Measurements from ENCODE around the gene MID1. TPM values are rescaled to one million over a fixed set of nuclear protein-coding genes. Genes with fewer than 3 reads are reported as not detected.
A peak's percentile ranks its signal among the peaks of the same experiment; 100 is the strongest.

MID1 gene
- total RNA-seq, 1 donor from 2014 or later, result 3.4 TPM

DNA sequence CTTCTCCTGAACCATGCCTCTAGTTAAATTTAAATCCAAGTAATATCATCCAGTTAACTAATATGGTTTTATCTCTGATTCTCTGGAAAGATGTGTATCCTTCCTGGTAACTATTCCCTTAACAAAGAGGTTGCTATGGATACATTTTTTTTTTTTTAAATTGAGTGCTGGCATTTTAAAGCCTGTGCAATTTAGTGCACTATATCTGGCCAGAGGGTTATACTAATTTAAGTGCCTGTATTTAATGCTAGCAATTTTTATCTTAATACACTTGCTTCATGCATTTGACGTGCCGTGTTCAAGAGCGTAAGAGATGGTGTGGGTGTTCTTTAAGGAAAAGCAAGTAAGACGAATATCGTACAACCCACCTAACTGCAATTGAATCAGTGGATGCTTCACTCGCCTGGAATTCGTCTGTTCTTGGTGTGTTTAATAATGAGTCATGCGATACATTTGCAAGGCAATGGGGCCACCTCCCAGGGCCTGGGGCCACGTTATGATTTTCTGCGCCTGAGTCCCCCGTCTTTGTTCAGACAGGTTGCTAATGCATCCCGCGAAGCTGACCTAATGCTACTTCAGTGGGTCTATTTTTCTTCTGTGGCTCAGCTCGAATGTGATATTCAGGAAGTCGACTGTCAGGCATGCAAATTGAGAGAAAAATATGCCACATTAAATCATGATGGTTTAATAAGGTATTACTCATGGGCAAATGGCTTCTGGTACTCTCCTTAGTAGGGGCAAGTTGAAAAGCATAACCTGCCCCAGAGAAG is 14.2 kb upstream of the MID1 start:
- TF ChIP-seq, protein P1, sequence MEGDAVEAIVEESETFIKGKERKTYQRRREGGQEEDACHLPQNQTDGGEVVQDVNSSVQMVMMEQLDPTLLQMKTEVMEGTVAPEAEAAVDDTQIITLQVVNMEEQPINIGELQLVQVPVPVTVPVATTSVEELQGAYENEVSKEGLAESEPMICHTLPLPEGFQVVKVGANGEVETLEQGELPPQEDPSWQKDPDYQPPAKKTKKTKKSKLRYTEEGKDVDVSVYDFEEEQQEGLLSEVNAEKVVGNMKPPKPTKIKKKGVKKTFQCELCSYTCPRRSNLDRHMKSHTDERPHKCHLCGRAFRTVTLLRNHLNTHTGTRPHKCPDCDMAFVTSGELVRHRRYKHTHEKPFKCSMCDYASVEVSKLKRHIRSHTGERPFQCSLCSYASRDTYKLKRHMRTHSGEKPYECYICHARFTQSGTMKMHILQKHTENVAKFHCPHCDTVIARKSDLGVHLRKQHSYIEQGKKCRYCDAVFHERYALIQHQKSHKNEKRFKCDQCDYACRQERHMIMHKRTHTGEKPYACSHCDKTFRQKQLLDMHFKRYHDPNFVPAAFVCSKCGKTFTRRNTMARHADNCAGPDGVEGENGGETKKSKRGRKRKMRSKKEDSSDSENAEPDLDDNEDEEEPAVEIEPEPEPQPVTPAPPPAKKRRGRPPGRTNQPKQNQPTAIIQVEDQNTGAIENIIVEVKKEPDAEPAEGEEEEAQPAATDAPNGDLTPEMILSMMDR (IDR thresholded peaks at IDR 0.05; ENCODE audit: insufficient read depth, low read length, severe bottlenecking), result no peak
- no peaks in the 10 kb centered on the region for H3K27me3 ChIP-seq (ENCODE audit: control insufficient read depth, insufficient read depth, low read length)
- FAIRE-seq (peak; percentile 97), DNase-seq (ENCODE audit: low read depth) (peak; percentile 96)
- no peak overlapping the region for H3K4me3 ChIP-seq (ENCODE audit: low read depth, low read length)
- H3K36me3 ChIP-seq (ENCODE audit: control insufficient read depth, insufficient read depth, low read length), result no peaks in the 10 kb centered on the region

DNA sequence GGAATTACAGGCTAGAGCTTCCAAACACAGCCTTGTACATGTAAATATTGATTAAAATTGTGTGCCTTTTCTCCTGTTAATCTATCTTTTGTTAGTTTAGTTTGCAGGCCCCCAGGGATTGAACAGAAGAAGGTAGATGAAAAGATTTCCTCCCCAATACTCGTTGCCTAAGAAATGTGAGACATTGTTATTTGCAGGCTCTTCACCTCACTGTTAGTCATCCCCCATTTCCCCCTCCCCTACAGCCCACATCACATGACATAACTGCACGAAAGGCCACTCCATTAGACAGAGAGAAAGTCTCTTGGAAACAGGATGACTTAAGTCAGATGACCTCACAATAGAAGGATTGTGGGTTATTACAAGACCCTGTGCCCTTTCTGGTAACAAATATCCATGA is 13.3 kb upstream of the MID1 start:
- H3K27me3 ChIP-seq (ENCODE audit: control insufficient read depth, insufficient read depth, low read length), result no peaks in the 10 kb centered on the region
- H3K4me3 ChIP-seq (ENCODE audit: low read depth, low read length), result no peak overlapping the region
- TF ChIP-seq, protein P1 (IDR thresholded peaks at IDR 0.05; ENCODE audit: insufficient read depth, low read length, severe bottlenecking), result no peak
- no peaks in the 10 kb centered on the region for H3K36me3 ChIP-seq (ENCODE audit: control insufficient read depth, insufficient read depth, low read length)
- no peak for FAIRE-seq
- DNase-seq (ENCODE audit: low read depth), result peak; percentile 93

DNA sequence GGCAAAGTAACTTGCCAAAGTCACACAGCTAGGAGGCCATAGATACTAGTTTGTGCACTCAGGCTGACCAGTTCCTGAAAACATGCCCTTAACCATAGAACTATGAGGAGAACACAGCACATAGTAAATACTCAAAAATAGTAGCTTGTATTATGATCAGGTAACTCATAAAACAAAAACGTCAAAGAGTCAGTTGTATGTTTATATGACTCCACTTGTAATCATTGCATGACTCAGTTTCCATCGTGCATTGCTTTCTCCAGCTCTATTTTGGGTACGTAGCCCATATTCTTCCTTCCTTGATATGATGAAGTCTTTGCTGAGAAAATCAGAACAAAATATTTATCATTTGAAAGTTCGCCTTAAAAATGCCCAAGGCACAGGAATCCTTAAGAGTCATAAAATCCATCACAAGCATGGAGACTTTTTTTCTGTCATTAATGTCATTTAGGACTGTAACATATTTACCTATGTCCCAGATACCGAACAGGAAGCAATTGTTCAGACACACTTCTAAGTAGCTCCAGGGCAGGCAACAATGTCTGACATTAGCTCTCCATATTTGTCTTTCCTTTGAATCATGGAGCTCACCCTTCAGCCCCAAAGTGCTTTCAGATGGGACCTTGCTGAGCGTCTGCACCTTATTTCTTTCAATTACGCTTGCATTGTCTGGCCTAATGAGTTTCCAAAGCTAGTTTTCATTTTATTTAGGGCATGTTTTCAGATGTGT is 11.2 kb upstream of the MID1 start:
- DNase-seq (ENCODE audit: low read depth) (peak; percentile 81), FAIRE-seq (no peak)
- Histone ChIP-seq H3K36me3 (ENCODE audit: control insufficient read depth, insufficient read depth, low read length) (no peaks in the 10 kb centered on the region), H3K4me3 (ENCODE audit: low read depth, low read length) (no peak overlapping the region), H3K27me3 (ENCODE audit: control insufficient read depth, insufficient read depth, low read length) (no peaks in the 10 kb centered on the region)
- TF ChIP-seq, protein P1 (IDR thresholded peaks at IDR 0.05; ENCODE audit: insufficient read depth, low read length, severe bottlenecking), result no peak

DNA sequence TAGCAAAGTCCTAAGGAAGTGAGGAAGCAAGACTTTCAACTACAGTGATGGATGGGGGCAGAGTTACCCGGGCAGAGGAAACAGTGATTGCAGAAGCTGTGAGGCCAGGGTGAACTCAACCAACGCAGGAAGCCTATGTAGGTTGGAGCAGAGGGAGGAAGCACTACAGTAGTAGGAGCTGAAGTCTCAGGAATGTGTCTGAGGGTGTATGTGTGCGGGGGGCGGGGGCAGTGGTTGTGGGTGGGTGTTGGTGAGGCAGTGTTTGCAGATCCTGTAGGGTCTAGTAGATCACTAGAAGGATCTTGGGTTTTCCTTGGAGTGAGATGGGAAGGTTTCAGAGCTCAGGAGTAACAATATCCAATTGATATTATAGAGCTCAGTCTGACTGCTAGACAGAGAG is 9.9 kb upstream of the MID1 start:
- FAIRE-seq (no peak), DNase-seq (ENCODE audit: low read depth) (no peak)
- no peaks in the 10 kb centered on the region for H3K27me3 ChIP-seq (ENCODE audit: control insufficient read depth, insufficient read depth, low read length)
- H3K4me3 ChIP-seq (ENCODE audit: low read depth, low read length), result no peak overlapping the region
- H3K36me3 ChIP-seq (ENCODE audit: control insufficient read depth, insufficient read depth, low read length), result no peaks in the 10 kb centered on the region
- TF ChIP-seq, protein P1 (IDR thresholded peaks at IDR 0.05; ENCODE audit: insufficient read depth, low read length, severe bottlenecking), result no peak

DNA sequence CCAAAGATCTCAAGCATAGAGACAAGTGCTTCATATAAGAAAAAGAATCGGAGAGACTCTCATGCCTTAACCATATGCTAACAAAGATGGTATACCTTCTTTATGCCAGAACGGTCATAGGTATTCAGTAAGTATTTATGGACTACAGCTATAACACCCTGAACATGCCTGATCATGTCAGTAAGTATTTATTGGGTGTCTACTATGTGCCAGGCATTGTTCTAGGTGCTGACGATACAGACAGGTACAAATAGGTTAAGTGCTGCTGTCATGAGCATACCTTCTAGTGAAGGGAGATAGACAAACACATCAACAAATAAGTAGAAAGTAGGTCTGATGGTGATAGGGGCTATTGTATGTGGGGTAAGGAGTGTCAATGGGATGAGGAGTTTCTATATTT is 9.5 kb upstream of the MID1 start:
- TF ChIP-seq, protein P1 (IDR thresholded peaks at IDR 0.05; ENCODE audit: insufficient read depth, low read length, severe bottlenecking), result no peak
- Histone ChIP-seq H3K36me3 (ENCODE audit: control insufficient read depth, insufficient read depth, low read length) (no peaks in the 10 kb centered on the region), H3K27me3 (ENCODE audit: control insufficient read depth, insufficient read depth, low read length) (no peaks in the 10 kb centered on the region), H3K4me3 (ENCODE audit: low read depth, low read length) (no peak overlapping the region)
- FAIRE-seq (no peak), DNase-seq (ENCODE audit: low read depth) (peak; percentile 68)
